Keratinocyte (primary cell): ENCODE results near the gene C11orf97. TPM values are rescaled to one million over a fixed set of nuclear protein-coding genes. Genes with fewer than 3 reads are reported as not detected.

ENCODE experiments used
- DNase-seq: peaks from one replicate; pipeline ENCODE4 v3.0.0-alpha.2; 2011; ENCODE audit warnings: low read depth, missing footprints, low spot score
- FAIRE-seq: peaks from 2 replicates; lab custom pipeline; 2011; peaks lifted over from hg19 to GRCh38; lab: Jason Lieb, UNC
- H2AFZ ChIP-seq: 2 replicates; pipeline ENCODE4 v1.6.0; 2012; ENCODE audit warnings: low read length, control low read depth, inconsistent platforms; ENCODE audit not compliant: control insufficient read depth
- H3K27ac ChIP-seq: 2 replicates; pipeline ENCODE4 v1.5.1; 2011; ENCODE audit warnings: low read length; ENCODE audit not compliant: control insufficient read depth, insufficient read depth
- H3K27me3 ChIP-seq: 3 replicates; pipeline ENCODE4 v1.6.0; 2011; ENCODE audit warnings: low read length; ENCODE audit not compliant: control insufficient read depth, insufficient read depth; ENCODE audit errors: extremely low read depth
- H3K36me3 ChIP-seq, 2 experiments: 2 replicates in 1 of 2; 3 replicates in 1 of 2; pipeline ENCODE4 v1.5.1; 2011; ENCODE audit warnings: low read length in 2 of 2, mild to moderate bottlenecking in 1 of 2; ENCODE audit not compliant: control insufficient read depth in 2 of 2, insufficient read depth in 2 of 2; ENCODE audit errors: extremely low read depth in 1 of 2
- H3K4me1 ChIP-seq: 3 replicates; pipeline ENCODE4 v1.5.1; 2011; ENCODE audit warnings: low read length; ENCODE audit not compliant: control insufficient read depth, insufficient read depth; ENCODE audit errors: extremely low read depth
- H3K4me2 ChIP-seq: 3 replicates; pipeline ENCODE4 v1.6.0; 2011; ENCODE audit warnings: low read depth, low read length; ENCODE audit not compliant: control insufficient read depth, insufficient read depth; ENCODE audit errors: extremely low read depth
- H3K4me3 ChIP-seq, 3 experiments: fragments of 200-600 bp in 1 of 3; sonication (generic) in 1 of 3; 2 replicates in 2 of 3; 3 replicates in 1 of 3; pipeline ENCODE4 v1.5.1; 2011 to 2016; ENCODE audit warnings: low read length in 3 of 3, mild to moderate bottlenecking in 3 of 3, control low read depth in 2 of 3, inconsistent platforms in 1 of 3, low read depth in 1 of 3, mixed read lengths in 1 of 3, mixed run types in 1 of 3, moderate library complexity in 1 of 3; ENCODE audit not compliant: control insufficient read depth in 2 of 3, insufficient read depth in 2 of 3; ENCODE audit errors: extremely low read depth in 1 of 3
- H3K79me2 ChIP-seq: 2 replicates; pipeline ENCODE4 v1.6.0; 2012; ENCODE audit warnings: low read length; ENCODE audit not compliant: control insufficient read depth, insufficient read depth
- H3K9ac ChIP-seq: 3 replicates; pipeline ENCODE4 v1.6.0; 2011; ENCODE audit warnings: low read length; ENCODE audit not compliant: control insufficient read depth, insufficient read depth; ENCODE audit errors: extremely low read depth
- H3K9me1 ChIP-seq: 3 replicates; pipeline ENCODE4 v1.6.0; 2011; ENCODE audit warnings: low read length; ENCODE audit not compliant: control insufficient read depth, insufficient read depth; ENCODE audit errors: extremely low read depth
- H3K9me3 ChIP-seq: 2 replicates; pipeline ENCODE4 v1.5.1; 2012; ENCODE audit warnings: low read depth, low read length; ENCODE audit not compliant: control insufficient read depth
- H4K20me1 ChIP-seq: 3 replicates; pipeline ENCODE4 v1.6.0; 2011; ENCODE audit warnings: low read length; ENCODE audit not compliant: control insufficient read depth, insufficient read depth; ENCODE audit errors: extremely low read depth
- EZH2 ChIP-seq: IDR thresholded peaks from one replicate; pipeline ENCODE4 v1.6.1; 2012; ENCODE audit warnings: inconsistent platforms, mild to moderate bottlenecking, low read length, moderate library complexity
- dilution Hi-C: fragments of 300-500 bp; cut with MboI; formaldehyde crosslinking; loops from one replicate; pipeline ENCODE4 v1.7.0; 2020; ENCODE audit warnings: low sequenced_read_pairs; ENCODE audit not compliant: extremely low pct_ligation_motif_present
- polyA plus RNA-seq, 5 experiments: library from polyadenylated mRNA; depleted of rRNA in 3 of 5; stranded (reverse) in 3 of 5; stranded (forward) in 1 of 5; unstranded in 1 of 5; fragments of >200 nt; gene quantifications; 1 replicate in 1 of 5; 2 replicates in 3 of 5; 3 replicates in 1 of 5; pipeline versions ENCODE4 v1.2.1 to v1.2.3, GENCODE V29; 2011 to 2012; ENCODE audit warnings: missing spikeins in 2 of 5, low read depth in 1 of 5, low replicate concordance in 1 of 5
- TF ChIP-seq, protein P1 (sequence below), 3 experiments: IDR thresholded peaks in 1 of 3; conservative IDR thresholded peaks in 1 of 3; optimal IDR thresholded peaks in 1 of 3; 2 replicates in 2 of 3; 3 replicates in 1 of 3; pipeline versions ENCODE3 to v1.5.1; 2011; ENCODE audit warnings: low read length in 3 of 3, mild to moderate bottlenecking in 3 of 3, moderate library complexity in 2 of 3, control low read depth in 1 of 3, inconsistent platforms in 1 of 3; ENCODE audit not compliant: insufficient read depth in 2 of 3; ENCODE audit errors: extremely low read depth in 1 of 3

C11orf97 gene
- polyA plus RNA-seq, 1 donor (not counting 4 experiments of a cell fraction or from before 2014, with no cell fraction given): not detected

DNA sequence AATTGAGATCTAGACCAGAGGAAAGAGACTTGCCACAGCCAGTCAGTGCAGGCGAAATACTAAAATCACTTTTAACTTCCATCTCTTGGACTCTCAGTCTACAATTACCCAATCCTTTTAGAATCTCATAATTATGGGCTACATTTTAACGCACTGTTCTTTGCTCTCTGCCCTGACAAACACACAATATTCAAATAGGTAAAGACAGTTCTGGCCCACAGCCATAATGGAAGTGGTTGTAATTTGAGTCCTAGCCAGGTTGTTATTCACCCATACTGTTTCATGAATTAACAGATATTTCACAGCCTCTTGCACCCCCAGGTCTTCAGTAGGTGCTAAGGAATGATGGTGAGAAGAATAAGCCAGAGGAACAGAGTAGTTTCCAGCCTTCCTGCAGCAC lies 830 bp downstream of the C11orf97 start:
- FAIRE-seq: peak; percentile 62

DNA sequence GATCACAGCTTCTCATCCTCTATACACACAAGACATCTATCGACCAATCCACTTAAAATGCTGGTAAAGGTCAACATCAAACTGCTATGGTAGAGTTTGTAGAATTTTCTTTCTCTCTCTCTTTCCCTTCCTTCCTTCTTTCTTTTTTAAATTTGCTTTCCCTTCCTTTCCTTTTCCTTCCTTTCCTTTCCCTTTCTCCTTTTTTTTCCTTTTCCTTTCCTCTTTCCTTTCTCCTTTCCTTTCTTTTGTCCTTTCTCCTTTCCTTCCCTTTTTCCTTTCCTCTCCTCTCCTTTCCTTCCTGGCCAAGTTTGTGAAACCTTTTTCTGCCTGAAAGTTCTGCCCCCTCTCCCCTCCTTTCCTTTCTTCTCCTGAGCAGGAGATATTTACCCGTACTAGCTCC lies 3.1 kb downstream of the C11orf97 start:
- TF ChIP-seq, protein P1, sequence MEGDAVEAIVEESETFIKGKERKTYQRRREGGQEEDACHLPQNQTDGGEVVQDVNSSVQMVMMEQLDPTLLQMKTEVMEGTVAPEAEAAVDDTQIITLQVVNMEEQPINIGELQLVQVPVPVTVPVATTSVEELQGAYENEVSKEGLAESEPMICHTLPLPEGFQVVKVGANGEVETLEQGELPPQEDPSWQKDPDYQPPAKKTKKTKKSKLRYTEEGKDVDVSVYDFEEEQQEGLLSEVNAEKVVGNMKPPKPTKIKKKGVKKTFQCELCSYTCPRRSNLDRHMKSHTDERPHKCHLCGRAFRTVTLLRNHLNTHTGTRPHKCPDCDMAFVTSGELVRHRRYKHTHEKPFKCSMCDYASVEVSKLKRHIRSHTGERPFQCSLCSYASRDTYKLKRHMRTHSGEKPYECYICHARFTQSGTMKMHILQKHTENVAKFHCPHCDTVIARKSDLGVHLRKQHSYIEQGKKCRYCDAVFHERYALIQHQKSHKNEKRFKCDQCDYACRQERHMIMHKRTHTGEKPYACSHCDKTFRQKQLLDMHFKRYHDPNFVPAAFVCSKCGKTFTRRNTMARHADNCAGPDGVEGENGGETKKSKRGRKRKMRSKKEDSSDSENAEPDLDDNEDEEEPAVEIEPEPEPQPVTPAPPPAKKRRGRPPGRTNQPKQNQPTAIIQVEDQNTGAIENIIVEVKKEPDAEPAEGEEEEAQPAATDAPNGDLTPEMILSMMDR (optimal IDR thresholded peaks at IDR 0.05 in 1 of 3, IDR thresholded peaks at IDR 0.05 in 1 of 3, conservative IDR thresholded peaks at IDR 0.05 in 1 of 3; ENCODE audit: extremely low read depth in 1 of 3, insufficient read depth in 2 of 3, low read length in 3 of 3): no peak
- TF ChIP-seq EZH2: no peak
- dilution Hi-C loops: no loop called here
- no peaks in the 10 kb centered on the region for H3K9me1 ChIP-seq
- no peak overlapping the region for H3K9ac ChIP-seq
- H4K20me1 ChIP-seq: no peaks in the 10 kb centered on the region
- H3K27me3 ChIP-seq: no peaks in the 10 kb centered on the region
- H3K79me2 ChIP-seq: no peaks in the 10 kb centered on the region
- H2AFZ ChIP-seq: no peak overlapping the region
- no peak for FAIRE-seq
- H3K4me3 ChIP-seq: no peak overlapping the region
- H3K4me2 ChIP-seq: no peak overlapping the region
- H3K36me3 ChIP-seq: no peaks in the 10 kb centered on the region
- peaks cover 15% of the 10 kb centered on the region for H3K4me1 ChIP-seq
- no peaks in the 10 kb centered on the region for H3K9me3 ChIP-seq
- no peak for DNase-seq
- no peak overlapping the region for H3K27ac ChIP-seq

More for the DNA sequence above, 830 bp downstream of the C11orf97 start:
- Histone ChIP-seq H3K4me1 (peaks cover 15% of the 10 kb centered on the region), H3K79me2 (no peaks in the 10 kb centered on the region), H3K9ac (no peak overlapping the region), H3K27ac (no peak overlapping the region), H3K36me3 (no peaks in the 10 kb centered on the region), H3K27me3 (no peaks in the 10 kb centered on the region), H3K4me2 (peak overlapping the region; percentile 90), H4K20me1 (no peaks in the 10 kb centered on the region), H3K9me1 (no peaks in the 10 kb centered on the region), H2AFZ (peak overlapping the region; percentile 27), H3K4me3 (peak overlapping the region in 2 of 3 experiments; percentile 66 to 73), H3K9me3 (no peaks in the 10 kb centered on the region)
- TF ChIP-seq EZH2: no peak
- DNase-seq: no peak
- dilution Hi-C loops: no loop called here

DNA sequence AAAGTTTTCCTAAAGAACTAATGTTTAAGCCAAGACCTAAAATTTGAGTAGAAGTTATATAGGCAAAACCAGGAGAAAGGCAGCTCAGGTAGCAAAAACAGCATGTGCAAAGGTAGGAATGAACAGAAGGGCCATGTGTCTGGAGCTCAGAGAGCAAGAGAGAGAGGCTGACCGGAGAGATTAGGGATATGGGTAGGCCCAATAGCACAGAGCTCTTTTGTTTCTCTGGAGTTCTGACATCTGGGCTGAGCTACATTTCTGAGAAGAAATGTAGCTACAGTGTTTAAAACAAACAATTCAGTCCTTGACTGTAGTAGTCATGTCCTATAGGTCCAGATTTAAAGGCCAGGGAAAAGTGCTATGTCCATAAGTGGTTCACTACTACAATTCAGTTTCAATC lies 4.5 kb downstream of the C11orf97 start:
- H3K9me3 ChIP-seq: no peaks in the 10 kb centered on the region
- dilution Hi-C loops: no loop called here
- no peak overlapping the region for H3K4me2 ChIP-seq
- no peak overlapping the region for H3K27ac ChIP-seq
- peaks cover 15% of the 10 kb centered on the region for H3K4me1 ChIP-seq
- TF ChIP-seq, protein P1 (optimal IDR thresholded peaks at IDR 0.05 in 1 of 3, IDR thresholded peaks at IDR 0.05 in 1 of 3, conservative IDR thresholded peaks at IDR 0.05 in 1 of 3; ENCODE audit: extremely low read depth in 1 of 3, insufficient read depth in 2 of 3, low read length in 3 of 3): no peak
- no peak for TF ChIP-seq EZH2
- DNase-seq: no peak
- no peaks in the 10 kb centered on the region for H4K20me1 ChIP-seq
- no peak overlapping the region for H3K4me3 ChIP-seq
- H3K9ac ChIP-seq: no peak overlapping the region
- no peaks in the 10 kb centered on the region for H3K27me3 ChIP-seq
- H3K36me3 ChIP-seq: no peaks in the 10 kb centered on the region
- H3K9me1 ChIP-seq: no peaks in the 10 kb centered on the region
- no peak for FAIRE-seq
- H3K79me2 ChIP-seq: no peaks in the 10 kb centered on the region
- H2AFZ ChIP-seq: no peak overlapping the region
